Activated naive CD8-positive, alpha-beta T cell treated with anti-CD3 and anti-CD28 coated beads, Interleukin-2, amount 10 ng/mL, durations not matched to agents 7 days and 5 days (primary cell): ENCODE data around the gene UBE3C. TPM values are rescaled to one million over a fixed set of nuclear protein-coding genes. Genes with fewer than 3 reads are reported as not detected.
"Not testable (repeated sequence)": the region's sequence is repeated elsewhere in the genome, so short reads cannot be mapped to it uniquely, and the experiment has no call there.

ENCODE experiments used
- ATAC-seq: fragments of 150-1000 bp; cut with Tn5 transposase; one replicate; pipeline ENCODE4 v1.10.0; 2021; ENCODE audit warnings: low read depth, moderate library complexity
- POLR2A ChIA-PET: fragments of 350-600 bp; sonication (Branson Sonifier 250); formaldehyde crosslinking; loops from one replicate; lab custom pipeline; 2021; ENCODE audit warnings: antibody characterized with exemption; lab: Charles Lee
- DNase-seq: peaks from one replicate; pipeline ENCODE4 v3.0.0; 2021
- H3K27ac Mint-ChIP-seq: one replicate; pipeline ENCODE4 v1.8.0; 2022; ENCODE audit warnings: mild to moderate bottlenecking, mixed read lengths
- H3K27me3 Mint-ChIP-seq: one replicate; pipeline ENCODE4 v1.8.0; 2022; ENCODE audit warnings: mild to moderate bottlenecking, moderate library complexity, mixed read lengths
- H3K36me3 Mint-ChIP-seq: one replicate; pipeline ENCODE4 v1.8.0; 2021; ENCODE audit warnings: mild to moderate bottlenecking, mixed read lengths
- H3K4me1 Mint-ChIP-seq: one replicate; pipeline ENCODE4 v1.8.0; 2021; ENCODE audit warnings: mixed read lengths
- H3K4me3 Mint-ChIP-seq: one replicate; pipeline ENCODE4 v1.8.0; 2022; ENCODE audit warnings: mild to moderate bottlenecking, moderate library complexity, mixed read lengths
- H3K9me3 Mint-ChIP-seq: one replicate; pipeline ENCODE4 v1.8.0; 2021; ENCODE audit warnings: mixed read lengths
- total RNA-seq, 2 experiments: library from RNA; stranded (reverse); gene quantifications; one replicate each; pipeline ENCODE4 v1.2.3, GENCODE V29; 2021

UBE3C gene
- total RNA-seq, 2 experiments from 2014 or later: 51.7 to 52.1 TPM

DNA sequence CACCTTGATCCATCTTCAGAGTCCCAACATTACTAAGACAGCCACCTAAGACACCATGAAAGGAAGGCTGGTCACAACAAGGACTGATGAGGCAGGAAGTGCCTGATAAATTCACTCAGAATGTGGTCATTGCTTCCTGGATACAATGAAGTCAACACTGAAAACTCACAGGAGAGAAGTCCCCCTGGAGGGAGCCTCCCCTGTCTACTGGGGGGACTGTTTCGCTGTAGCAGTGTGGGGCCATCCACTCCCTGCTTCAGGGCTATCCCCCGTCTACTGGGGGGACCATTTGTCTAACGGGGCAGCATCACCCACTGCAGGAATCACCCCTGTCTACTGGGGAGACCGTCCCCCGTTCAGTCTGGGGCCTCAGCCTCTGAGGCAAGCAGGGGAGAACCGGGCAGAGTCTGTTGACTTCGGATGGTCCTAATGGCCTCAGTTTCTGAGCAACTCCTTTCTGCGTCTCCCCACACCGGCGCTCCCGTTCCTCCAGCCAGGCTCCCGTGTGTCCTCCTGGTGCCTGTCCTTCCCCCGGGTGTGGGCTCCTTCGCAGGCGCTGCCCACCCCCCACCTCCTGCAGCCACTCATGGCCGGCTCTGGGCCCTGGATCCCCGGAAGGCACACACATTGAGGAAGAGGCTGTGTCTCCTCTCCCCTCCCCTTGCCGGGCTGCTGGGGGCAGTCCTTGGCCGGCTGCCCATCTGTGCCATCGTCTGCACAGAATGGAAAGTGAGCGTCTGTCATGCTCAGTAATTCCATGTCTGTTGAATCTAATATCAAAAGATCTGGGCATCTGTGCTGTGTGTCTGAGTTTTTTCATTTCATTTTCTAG is 138.2 kb downstream of the UBE3C start:
- Mint-ChIP-seq H3K4me1 (peaks cover 18% of the 10 kb centered on the region), H3K27me3 (peaks cover 9% of the 10 kb centered on the region), H3K36me3 (no peaks in the 10 kb centered on the region), H3K9me3 (no peaks in the 10 kb centered on the region), H3K27ac (peak overlapping the region; percentile 82), H3K4me3 (peak overlapping the region; percentile 40)
- DNase-seq (peak; percentile 41), ATAC-seq (peak; percentile 64)
- POLR2A ChIA-PET: no interaction called here

DNA sequence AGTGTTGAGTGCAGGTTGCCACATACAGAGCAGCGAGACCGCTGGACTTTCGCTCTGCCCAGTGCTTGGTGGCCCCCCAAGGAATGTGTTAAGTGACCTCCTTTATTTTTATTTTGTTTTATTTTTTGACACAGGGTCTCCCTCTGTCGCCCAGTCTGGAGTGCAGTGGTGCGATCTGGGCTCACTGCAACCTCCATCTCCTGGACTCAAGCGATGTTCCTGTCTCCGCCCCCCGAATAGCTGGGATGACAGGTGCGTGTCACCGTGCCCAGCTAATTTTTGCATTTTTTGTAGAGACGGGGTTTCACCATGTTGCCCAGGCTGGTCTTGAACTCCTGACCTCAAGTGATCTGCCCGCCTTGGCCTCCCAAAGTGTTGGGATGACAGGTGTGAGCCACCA is 138.8 kb downstream of the UBE3C start:
- H3K4me1 Mint-ChIP-seq: peaks cover 17% of the 10 kb centered on the region
- H3K4me3 Mint-ChIP-seq, POLR2A ChIA-PET, H3K9me3 Mint-ChIP-seq, H3K27me3 Mint-ChIP-seq, ATAC-seq, H3K36me3 Mint-ChIP-seq: not testable (repeated sequence)
- H3K27ac Mint-ChIP-seq: peak overlapping the region; percentile 82
- DNase-seq: peak; percentile 14

DNA sequence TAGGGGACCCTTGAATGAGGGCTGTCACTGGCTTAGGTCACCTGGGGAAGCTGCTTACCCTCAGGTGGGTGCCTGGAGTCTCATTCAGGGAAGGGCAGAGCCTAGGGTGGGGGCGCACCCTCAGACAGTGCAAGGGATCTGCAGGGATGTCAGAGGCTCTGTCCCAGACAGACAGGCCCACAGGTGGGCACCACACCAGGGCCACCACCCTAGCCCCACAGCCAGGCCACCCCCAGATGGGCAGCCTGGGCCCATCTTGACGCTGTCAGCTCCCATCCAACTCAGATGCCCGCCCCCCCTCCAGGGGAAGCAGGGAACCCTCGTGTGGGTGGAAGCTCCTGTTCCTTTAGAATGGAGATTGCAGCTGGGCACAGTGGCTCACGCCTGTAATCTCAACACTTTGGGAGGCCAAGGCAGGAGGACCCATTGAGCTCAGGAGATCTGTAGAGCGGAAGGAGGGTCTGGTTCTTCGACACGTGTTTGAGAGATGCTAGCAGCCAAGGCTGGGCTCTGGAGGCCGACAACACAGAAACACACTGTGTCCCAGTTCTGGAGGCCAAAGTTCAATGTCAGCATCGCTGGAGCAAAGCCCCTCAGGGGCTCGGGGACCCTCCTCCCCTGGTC is 139.6 kb downstream of the UBE3C start:
- no peak for ATAC-seq
- H3K27me3 Mint-ChIP-seq: peaks cover 9% of the 10 kb centered on the region
- no peaks in the 10 kb centered on the region for H3K36me3 Mint-ChIP-seq
- no peak for DNase-seq
- H3K4me1 Mint-ChIP-seq: peaks cover 17% of the 10 kb centered on the region
- no peaks in the 10 kb centered on the region for H3K9me3 Mint-ChIP-seq
- H3K4me3 Mint-ChIP-seq: no peak overlapping the region
- POLR2A ChIA-PET: no interaction called here
- H3K27ac Mint-ChIP-seq: no peak overlapping the region

DNA sequence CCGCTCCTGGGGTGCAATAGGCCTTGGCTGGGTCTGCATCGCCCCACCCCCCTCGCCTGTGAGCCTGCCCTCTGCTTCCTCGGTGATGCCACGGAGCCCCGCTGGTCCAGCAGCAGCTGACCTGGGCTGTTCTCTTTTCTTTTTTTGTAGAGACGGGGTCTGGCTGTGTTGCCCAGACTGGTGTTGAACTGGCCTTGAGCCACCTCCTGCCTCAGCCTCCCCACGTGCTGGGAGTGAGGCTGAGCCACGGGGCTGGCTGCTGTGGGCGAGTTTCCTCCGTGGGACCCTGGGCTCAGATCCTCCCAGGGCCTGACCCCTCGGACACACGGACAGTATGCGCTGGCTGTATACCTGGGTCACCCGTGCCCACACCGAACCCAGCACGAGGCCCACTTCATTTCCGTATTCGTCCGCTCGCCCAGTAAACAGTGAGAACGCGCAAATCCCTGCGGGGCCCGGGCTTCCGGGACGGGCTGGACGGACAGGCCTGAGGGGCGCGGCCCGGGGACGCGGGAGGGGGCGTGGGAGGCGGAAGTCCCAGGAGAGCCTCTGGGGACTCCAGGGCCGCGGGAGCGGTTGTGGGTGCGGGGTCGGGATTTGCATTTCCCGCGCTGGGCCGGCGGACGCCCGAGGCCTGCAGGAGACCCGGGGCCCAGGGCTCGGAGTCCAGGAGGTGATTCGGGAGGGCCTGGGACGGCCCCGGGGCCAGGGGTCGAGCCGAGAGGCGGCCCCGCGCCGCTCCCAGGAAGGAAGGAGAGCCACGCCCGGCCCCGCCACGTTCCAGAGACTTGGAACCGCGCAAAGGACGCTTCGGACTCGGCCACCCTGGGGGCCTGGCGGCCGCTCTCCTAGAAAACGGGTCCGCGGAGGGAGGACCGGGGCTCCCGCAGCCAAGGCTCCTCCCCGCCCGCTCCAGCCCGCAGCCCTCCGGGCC is 140.3 kb downstream of the UBE3C start:
- POLR2A ChIA-PET: no interaction called here
- Mint-ChIP-seq H3K9me3 (no peaks in the 10 kb centered on the region), H3K27ac (no peak overlapping the region), H3K27me3 (peaks cover 9% of the 10 kb centered on the region), H3K4me3 (no peak overlapping the region), H3K4me1 (peaks cover 15% of the 10 kb centered on the region), H3K36me3 (no peaks in the 10 kb centered on the region)
- DNase-seq (no peak), ATAC-seq (no peak)

DNA sequence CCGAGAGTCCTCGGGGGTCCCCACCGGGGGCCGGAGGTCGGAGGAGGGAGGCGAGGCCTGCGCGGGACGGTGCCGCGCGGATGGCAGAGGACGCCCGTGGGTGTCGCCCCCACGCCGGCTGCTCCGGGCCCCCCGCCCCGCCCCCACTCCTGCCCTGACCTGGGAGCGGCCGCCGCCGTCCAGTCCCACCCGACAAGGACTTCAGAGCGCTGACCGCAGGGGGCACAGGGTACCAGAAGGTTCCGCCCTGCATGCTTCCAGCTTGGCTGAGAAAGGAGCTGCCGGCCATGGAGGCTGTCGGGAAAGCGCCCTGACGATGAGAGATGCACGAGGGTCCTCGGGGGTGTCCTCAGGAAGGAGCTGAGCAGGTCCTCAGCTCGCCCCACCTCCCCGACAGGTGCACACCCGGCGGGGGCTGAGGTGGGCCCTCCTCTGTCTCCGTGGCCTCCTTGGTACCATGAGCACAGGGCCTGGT is 141.1 kb downstream of the UBE3C start:
- Mint-ChIP-seq H3K36me3 (no peaks in the 10 kb centered on the region), H3K4me1 (peaks cover 15% of the 10 kb centered on the region), H3K9me3 (no peaks in the 10 kb centered on the region), H3K4me3 (no peak overlapping the region), H3K27me3 (peaks cover 14% of the 10 kb centered on the region), H3K27ac (no peak overlapping the region)
- ATAC-seq (no peak), DNase-seq (no peak)
- POLR2A ChIA-PET: interaction anchor here (0.7 kb wide), 1 partner anchor 57 kb away, joined by 3 read pairs; the partner anchor contains the start of gene DNAJB6

DNA sequence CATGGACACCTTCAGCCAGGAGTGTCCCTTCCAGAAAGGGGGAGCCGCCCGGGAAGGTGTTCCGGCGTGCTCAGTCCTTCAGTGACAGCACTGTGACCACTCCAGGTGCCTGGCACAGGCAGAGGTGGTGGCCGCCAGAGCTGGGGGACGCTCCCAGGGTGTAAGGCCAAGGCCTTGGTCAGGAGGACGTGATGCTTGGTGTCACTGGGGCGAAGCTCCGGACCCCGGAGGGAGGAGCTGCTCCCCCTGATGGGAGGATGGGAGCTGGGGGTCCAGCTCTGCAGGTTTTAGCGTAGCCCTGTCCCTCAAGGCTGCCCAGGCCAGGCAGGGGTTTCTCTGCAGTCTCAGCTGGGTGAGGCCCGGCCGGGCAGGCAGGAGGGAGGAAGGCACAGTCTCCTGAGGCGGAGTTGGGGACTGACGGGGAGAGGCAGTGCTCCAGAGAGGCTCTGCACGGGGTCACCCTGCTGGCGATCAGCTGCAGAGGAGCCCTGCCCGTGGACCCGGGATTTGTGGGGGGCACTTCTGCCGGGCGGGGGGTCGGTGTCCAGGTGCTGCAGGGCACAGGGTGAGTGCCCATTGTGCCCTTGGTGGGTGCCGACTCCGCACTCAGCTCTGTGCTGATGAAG is 141.6 kb downstream of the UBE3C start:
- no peak for DNase-seq
- POLR2A ChIA-PET: interaction anchor here (0.7 kb wide), 1 partner anchor 57 kb away, joined by 3 read pairs; the partner anchor contains the start of gene DNAJB6
- Mint-ChIP-seq H3K9me3 (no peaks in the 10 kb centered on the region), H3K27me3 (peaks cover 14% of the 10 kb centered on the region), H3K27ac (no peak overlapping the region), H3K4me3 (no peak overlapping the region), H3K4me1 (peaks cover 15% of the 10 kb centered on the region), H3K36me3 (no peaks in the 10 kb centered on the region)
- no peak for ATAC-seq

DNA sequence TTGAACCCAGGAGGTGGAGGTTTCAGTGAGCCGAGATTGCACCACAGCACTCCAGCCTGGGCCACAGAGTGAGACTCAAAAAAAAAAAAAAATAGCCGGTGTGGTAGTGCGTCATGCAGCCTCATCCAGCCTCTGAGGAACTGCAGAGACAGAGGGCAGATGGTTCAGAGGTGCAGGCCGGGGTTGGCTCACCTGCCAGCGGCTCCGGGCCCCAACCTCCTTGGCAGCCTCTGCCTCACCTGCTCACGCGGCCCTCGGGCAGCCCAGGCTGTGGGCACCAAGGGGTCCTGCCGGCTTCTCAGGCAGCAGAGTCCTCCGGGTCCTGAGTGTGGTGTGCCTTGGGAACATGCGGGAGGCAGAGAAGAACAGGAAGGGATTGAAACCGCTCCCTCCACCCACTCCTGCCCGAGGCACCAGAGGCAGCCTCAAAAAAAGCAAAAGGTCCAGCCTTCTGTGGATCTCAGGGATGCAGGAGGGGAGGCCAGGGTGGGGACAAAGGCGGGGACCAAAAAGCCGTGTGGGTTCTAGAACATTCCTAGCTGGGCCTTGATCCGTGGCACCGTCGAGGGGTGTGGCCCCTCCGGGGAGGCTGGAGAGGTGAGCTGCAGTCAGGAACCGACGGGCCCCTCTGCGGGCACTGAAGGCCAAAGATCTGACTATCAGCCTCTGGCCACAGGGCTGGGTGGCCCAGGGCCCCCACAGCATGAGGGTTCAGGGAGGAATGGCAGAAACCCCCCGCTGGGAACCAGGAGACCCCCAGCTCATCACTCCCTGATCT is 142.7 kb downstream of the UBE3C start:
- Mint-ChIP-seq H3K27ac (no peak overlapping the region), H3K27me3 (peaks cover 14% of the 10 kb centered on the region), H3K4me1 (peaks cover 12% of the 10 kb centered on the region), H3K9me3 (no peaks in the 10 kb centered on the region), H3K4me3 (no peak overlapping the region), H3K36me3 (no peaks in the 10 kb centered on the region)
- POLR2A ChIA-PET: no interaction called here
- ATAC-seq: no peak
- DNase-seq: no peak

DNA sequence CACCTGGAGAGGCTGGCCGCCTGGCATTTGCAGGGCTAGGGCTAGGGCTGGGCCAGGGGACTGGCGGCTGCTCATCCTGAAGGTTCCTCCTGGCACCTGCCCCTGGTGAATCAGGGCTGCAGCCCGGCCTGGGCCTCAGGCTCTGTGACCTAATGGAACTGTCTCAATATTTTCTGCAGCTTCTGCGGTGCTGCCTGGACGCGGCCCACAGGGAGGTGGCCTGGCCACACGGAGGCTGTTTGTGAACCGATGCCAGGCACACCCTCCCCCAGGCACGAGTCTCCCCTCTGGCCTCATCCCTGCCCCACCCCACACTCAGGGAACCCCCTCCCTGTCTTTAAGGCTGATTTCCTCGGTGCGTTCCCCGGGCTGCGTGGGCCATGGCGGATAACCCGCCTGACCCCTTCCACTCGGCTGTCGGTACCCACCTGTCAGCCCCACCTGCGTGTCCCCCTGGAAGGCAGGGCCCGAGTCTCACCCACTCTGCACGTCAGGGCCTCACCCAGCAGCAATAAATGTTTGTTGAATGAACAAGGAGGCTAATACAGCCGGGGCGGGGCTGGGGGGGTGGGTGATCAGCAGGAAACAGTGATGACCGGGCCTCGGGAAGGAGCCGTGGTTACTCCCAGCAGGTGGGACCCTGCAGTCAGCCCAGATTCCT is 143.5 kb downstream of the UBE3C start:
- Mint-ChIP-seq H3K36me3 (no peaks in the 10 kb centered on the region), H3K9me3 (no peaks in the 10 kb centered on the region), H3K4me1 (peaks cover 5% of the 10 kb centered on the region), H3K4me3 (no peak overlapping the region), H3K27me3 (peaks cover 14% of the 10 kb centered on the region), H3K27ac (no peak overlapping the region)
- no peak for ATAC-seq
- POLR2A ChIA-PET: no interaction called here
- no peak for DNase-seq

DNA sequence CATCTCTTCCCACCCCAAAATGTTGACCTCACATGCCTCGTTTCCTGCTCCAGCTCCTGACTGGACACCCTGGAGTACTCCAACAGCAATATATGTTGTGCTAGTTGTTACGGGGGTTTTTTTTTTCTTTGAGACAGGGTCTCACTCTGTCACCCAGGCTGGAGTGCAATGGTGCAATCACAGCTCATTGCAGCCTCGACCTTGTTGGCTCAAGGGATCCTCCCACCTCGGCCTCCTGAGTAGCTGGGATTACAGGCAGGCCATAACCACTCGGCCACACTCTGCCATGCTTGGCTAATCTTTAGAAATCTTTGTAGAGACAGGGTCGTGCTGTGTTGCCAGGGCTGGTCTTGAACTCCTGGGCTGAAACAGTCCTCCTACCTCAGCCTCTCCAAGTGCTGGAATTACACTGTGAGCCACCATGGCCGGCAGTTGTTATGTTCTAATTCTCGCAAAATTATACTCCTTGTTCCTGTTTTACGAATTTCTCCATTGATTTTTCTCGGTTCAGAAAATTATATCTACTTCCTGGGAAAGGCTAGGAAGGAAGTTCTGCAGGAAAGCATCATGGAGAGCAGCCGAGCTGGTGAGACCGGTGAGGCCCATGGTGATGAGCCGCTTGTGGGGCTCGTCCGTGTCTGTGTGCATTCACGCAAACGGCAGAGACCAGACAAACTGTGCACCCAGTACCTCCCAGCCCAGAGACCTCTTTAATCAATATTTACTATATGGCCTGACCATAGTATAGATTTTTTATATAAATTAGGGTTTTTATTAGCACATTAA is 145.7 kb downstream of the UBE3C start:
- POLR2A ChIA-PET: interaction anchor here (0.5 kb wide), 1 partner anchor 51 kb away, joined by 6 read pairs; no protein-coding TSS in a partner anchor
- ATAC-seq (no peak), DNase-seq (no peak)
- Mint-ChIP-seq H3K27ac (no peak overlapping the region), H3K4me1 (no peaks in the 10 kb centered on the region), H3K27me3 (peaks cover 11% of the 10 kb centered on the region), H3K4me3 (no peak overlapping the region), H3K36me3 (no peaks in the 10 kb centered on the region), H3K9me3 (no peaks in the 10 kb centered on the region)

DNA sequence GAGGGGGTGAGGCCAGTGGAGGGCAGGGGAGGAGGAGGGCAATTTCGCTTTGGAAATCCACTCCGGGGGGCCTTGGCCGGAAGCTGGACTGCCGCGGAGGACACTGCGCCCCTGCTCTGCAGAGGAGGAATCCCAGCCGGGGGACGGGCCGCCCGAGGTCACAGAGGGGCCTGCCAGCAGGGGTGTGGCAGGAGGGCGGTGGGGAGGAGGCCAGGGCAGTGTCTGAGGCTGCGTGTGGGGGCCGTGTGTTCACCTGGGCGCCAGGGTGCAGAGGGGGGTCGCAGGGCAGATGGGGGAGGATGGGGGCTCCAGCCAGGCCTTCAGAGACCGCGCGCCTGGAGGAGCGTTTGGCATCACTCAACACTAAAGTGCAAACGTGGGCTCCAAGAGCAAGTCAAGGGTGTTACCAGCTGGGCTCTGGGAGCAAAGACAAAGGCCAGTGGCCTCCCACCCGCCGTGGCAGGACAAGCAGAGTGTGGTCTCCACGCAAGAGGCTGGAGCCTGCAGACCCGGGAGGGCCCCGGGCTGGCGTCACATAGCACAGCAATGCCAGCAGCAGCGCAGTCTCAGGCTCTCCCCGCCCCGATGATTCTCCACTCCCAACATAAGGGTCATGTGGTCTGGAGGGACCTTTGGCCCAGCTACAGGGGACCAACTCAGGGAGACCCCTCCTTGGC is 152.8 kb downstream of the UBE3C start:
- H3K9me3 Mint-ChIP-seq: no peaks in the 10 kb centered on the region
- H3K27ac Mint-ChIP-seq: no peak overlapping the region
- H3K4me3 Mint-ChIP-seq: no peak overlapping the region
- peaks cover 2% of the 10 kb centered on the region for H3K27me3 Mint-ChIP-seq
- ATAC-seq: no peak
- POLR2A ChIA-PET: no interaction called here
- H3K4me1 Mint-ChIP-seq: no peaks in the 10 kb centered on the region
- no peak for DNase-seq
- no peaks in the 10 kb centered on the region for H3K36me3 Mint-ChIP-seq

DNA sequence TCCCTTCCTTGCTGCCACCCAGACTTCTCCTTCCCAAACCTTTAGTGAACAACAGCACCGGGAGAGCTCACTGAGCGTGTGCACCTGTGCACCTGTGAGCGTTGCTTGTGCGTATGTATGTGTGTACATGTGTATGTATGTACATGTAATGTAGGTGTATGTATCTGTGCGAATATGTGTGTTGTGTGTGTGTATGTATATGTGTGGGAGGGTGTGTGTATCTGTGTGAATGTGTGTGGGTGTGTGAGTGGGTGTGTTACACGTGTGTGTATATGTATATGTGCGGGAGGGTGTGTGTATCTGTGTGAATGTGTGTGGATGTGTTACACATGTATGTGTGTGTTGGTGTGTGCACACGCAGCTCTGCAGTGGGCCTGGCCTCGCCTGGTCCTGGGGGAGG is 153.5 kb downstream of the UBE3C start:
- POLR2A ChIA-PET: no interaction called here
- Mint-ChIP-seq H3K27me3 (peaks cover 4% of the 10 kb centered on the region), H3K9me3 (no peaks in the 10 kb centered on the region), H3K4me3 (no peak overlapping the region), H3K36me3 (no peaks in the 10 kb centered on the region), H3K27ac (no peak overlapping the region), H3K4me1 (no peaks in the 10 kb centered on the region)
- DNase-seq (no peak), ATAC-seq (no peak)
